Measurements from ENCODE around the gene ETV6. TPM values are rescaled to one million over a fixed set of nuclear protein-coding genes. Genes with fewer than 3 reads are reported as not detected.

The ETV6 gene
- total and polyA plus RNA-seq, 2 of the 8 experiments (the other 6 are each of a cell fraction or from before 2014, with no cell fraction given) = 5.5 to 23.9 TPM

GRCh38 chr12:11805043-11805442 lies 155.6 kb downstream of the ETV6 start (continued):
- TF ChIP-seq EP300 (IDR thresholded peaks at IDR 0.05; ENCODE audit: borderline replicate concordance in 1 of 2, low read depth in 2 of 2, low read length in 2 of 2) = no peak
- no peak for TF ChIP-seq JUN (IDR thresholded peaks at IDR 0.05; ENCODE audit: low read depth, low read length)
- TF ChIP-seq CBX5 (IDR thresholded peaks at IDR 0.05; ENCODE audit: low read depth, low read length) = no peak

Measured in H1 (cell line).